HUES48 (cell line): ENCODE data around the gene CCDC200.

Experiments
- H3K27ac ChIP-seq: one replicate; pipeline ENCODE4 v1.7.0; 2013; ENCODE audit warnings: low read depth, low read length, inconsistent platforms
- H3K27me3 ChIP-seq: 2 replicates; pipeline ENCODE4 v1.6.1; 2013; ENCODE audit warnings: mild to moderate bottlenecking, low read length; ENCODE audit not compliant: control insufficient read depth, insufficient read depth
- H3K36me3 ChIP-seq: 2 replicates; pipeline ENCODE4 v1.6.1; 2013; ENCODE audit warnings: low read length; ENCODE audit not compliant: control insufficient read depth, insufficient read depth
- H3K4me1 ChIP-seq: 2 replicates; pipeline ENCODE4 v1.6.1; 2013; ENCODE audit warnings: mild to moderate bottlenecking, low read length; ENCODE audit not compliant: control insufficient read depth, insufficient read depth
- H3K4me3 ChIP-seq: 2 replicates; pipeline ENCODE4 v1.5.1; 2013; ENCODE audit warnings: mild to moderate bottlenecking, low read depth, low read length
- H3K9ac ChIP-seq: 2 replicates; pipeline ENCODE4 v1.6.1; 2013; ENCODE audit warnings: mild to moderate bottlenecking, low read depth, low read length, moderate library complexity
- H3K9me3 ChIP-seq: 2 replicates; pipeline ENCODE4 v1.6.1; 2013; ENCODE audit warnings: low read length; ENCODE audit not compliant: control insufficient read depth, insufficient read depth

The CCDC200 gene

GRCh38 chr17:43183921-43184320 is 44.5 kb downstream of the CCDC200 start:
- Histone ChIP-seq H3K27me3 (no peaks in the 10 kb centered on the region), H3K4me1 (no peaks in the 10 kb centered on the region), H3K36me3 (peaks cover 29% of the 10 kb centered on the region), H3K27ac (no peak overlapping the region), H3K4me3 (no peak overlapping the region), H3K9ac (no peak overlapping the region), H3K9me3 (no peaks in the 10 kb centered on the region)

DNA sequence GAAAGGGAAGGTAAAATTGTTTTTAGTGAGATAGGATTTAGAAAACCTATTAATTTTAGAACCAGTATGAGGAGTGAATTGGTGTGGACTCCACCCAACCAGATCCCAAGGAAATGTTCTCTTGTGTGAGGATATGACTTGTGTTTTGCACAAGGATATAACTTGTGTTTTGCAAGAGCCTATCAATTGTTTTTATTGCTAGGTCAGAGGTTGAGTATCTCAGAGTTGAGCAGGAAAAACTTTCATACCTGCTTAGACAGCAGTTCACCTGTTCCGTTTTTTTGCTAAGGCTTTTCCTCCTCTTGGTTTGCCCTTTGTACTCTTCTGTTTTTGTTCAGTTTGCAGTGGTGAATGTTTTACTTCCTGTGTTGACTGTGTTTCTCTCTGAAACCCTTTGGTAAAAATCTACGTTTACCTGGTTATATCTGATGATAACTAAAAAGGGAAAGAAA is 52.3 kb downstream of the CCDC200 start:
- H3K27me3 ChIP-seq: no peaks in the 10 kb centered on the region
- no peak overlapping the region for H3K4me3 ChIP-seq
- H3K27ac ChIP-seq: no peak overlapping the region
- H3K4me1 ChIP-seq: peaks cover 6% of the 10 kb centered on the region; the same call in 1 of the 2 replicates
- peaks cover 51% of the 10 kb centered on the region for H3K36me3 ChIP-seq
- H3K9me3 ChIP-seq: no peaks in the 10 kb centered on the region
- H3K9ac ChIP-seq: no peak overlapping the region

DNA sequence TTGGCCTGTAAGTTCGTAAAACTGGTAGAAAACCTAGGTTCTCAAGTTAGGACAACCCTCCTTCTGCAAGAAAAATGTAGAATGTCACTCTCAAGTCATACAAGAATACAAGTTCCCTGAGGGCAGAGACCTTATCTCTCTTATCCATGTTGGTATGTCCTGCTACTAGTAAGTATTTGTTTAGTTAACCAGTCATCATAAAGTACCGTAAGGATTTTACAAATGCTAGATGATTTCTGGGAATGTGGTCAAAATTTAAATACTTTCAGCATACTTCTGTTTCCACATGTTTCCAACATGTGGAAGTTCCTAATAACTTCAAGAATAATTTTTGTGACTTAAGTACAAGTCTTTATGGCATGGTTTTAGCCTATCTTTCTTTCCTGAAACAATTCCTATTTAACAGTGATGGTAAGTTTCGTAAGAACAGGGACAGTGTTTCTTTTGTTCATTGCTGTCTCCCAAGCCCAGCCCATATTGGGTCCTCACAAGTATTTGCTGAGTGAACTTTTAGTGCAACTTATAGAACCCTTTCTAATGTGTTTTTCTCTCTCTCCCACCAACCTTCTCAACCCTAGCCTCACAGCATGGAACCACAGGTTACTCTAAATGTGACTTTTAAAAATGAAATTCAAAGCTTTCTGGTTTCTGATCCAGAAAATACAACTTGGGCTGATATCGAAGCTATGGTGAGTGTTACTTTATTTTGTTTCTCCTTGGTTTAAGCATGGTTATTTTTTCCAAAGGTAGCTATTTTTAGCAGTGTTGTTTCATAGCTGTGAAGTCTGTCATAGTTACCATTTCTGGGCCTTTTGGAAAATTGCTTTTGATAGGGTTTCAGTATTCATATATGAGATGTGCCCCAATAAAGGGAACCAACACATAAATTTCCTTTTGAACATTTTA is 53.0 kb downstream of the CCDC200 start:
- Histone ChIP-seq H3K9me3 (no peaks in the 10 kb centered on the region), H3K9ac (no peak overlapping the region), H3K27me3 (no peaks in the 10 kb centered on the region), H3K4me3 (no peak overlapping the region), H3K36me3 (peaks cover 45% of the 10 kb centered on the region), H3K4me1 (peaks cover 6% of the 10 kb centered on the region; the same call in 1 of the 2 replicates), H3K27ac (no peak overlapping the region)

DNA sequence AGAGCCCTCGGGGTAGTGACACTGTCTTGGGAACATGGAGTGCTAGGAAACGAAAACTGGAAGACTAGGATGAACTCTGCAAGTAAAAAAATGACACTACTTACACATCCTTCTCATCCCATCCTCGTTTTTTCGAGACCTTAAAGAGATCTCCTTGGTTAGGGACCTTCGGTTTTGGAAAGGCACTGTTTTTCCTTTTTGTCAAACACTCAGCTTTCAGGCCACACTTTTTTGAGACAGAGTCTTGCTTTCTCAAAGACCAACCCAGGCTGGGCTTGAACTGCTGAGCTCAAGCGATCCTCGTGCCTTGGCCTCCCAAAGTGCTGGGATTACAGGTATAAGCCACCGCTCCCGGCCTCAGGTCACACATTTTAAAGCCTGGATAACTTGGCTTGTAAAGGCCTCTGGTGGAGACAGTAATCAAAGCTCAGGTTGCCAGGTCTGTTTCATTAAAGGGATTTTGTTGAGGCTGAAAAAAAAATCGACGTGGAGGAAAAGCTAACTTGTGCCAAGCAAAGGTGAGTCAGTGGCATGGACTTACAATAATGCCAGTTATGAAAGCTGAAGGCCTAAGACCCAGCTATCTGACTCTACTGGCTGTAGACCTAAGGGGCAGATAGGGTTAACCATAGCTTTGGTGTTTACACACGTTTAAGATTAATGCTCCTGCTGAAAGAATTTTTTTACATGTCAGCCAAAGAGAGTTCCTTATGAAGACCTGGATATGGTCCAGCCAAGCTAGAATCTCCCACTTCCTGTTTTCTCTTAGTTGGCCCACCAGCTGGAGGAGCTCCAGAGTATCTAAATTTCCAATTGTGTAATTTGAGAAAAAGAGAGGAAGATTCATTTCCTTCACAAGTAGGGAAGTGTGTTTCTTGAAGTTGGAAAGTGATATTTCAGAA is 56.6 kb downstream of the CCDC200 start:
- H3K4me3 ChIP-seq: peak overlapping the region; percentile 84
- H3K27ac ChIP-seq: peak overlapping the region; percentile 96
- peaks cover 6% of the 10 kb centered on the region; the same call in 1 of the 2 replicates for H3K4me1 ChIP-seq
- peaks cover 13% of the 10 kb centered on the region for H3K36me3 ChIP-seq
- no peaks in the 10 kb centered on the region for H3K27me3 ChIP-seq
- H3K9ac ChIP-seq: peak overlapping the region; percentile 19
- H3K9me3 ChIP-seq: no peaks in the 10 kb centered on the region
